Dermis blood vessel endothelial cell (primary cell): ENCODE data around the gene ABCC2. TPM values are rescaled to one million over a fixed set of nuclear protein-coding genes. Genes with fewer than 3 reads are reported as not detected.

ENCODE experiments used
- total RNA-seq: library from RNA; depleted of rRNA; stranded (reverse); fragments of >200 nt; gene quantifications from 2 replicates; pipeline ENCODE4 v1.2.3, GENCODE V29; 2014

Gene ABCC2
- total RNA-seq, 1 donor from 2014 or later: 1.5 TPM

Other genes with a start within 250 kb of the ABCC2 start
- not detected in 2 replicates for gene NKX2-3, start 249.7 kb upstream of the ABCC2 start, total RNA-seq
- 6.9 and 15.1 TPM in 2 replicates for gene SLC25A28, start 162.2 kb upstream of the ABCC2 start, total RNA-seq
- 23.0 and 25.2 TPM in 2 replicates for gene ENTPD7, start 123.1 kb upstream of the ABCC2 start, total RNA-seq
- 41.7 and 54.2 TPM in 2 replicates for gene COX15, start 50.5 kb upstream of the ABCC2 start, total RNA-seq
- gene CUTC, start 50.4 kb upstream of the ABCC2 start, total RNA-seq: 31.5 and 34.2 TPM in 2 replicates
- 39.5 and 46.6 TPM in 2 replicates for gene DNMBP, start 227.3 kb downstream of the ABCC2 start, total RNA-seq